RWPE2 (cell line): ENCODE data around the gene CEP43.
A peak's percentile ranks its signal among the peaks of the same experiment; 100 is the strongest.

Experiments
- ATAC-seq: fragments of 200-7000 bp; cut with Tn5 transposase; 3 replicates; pipeline ENCODE4 v1.9.1; 2021; ENCODE audit warnings: low read depth
- DNase-seq: peaks from one replicate; pipeline ENCODE4 v3.0.0-alpha.2; 2020; ENCODE audit warnings: low spot score
- H3K27ac ChIP-seq: fragments of 450-650 bp; 2 replicates; pipeline ENCODE4 v1.5.1; 2017; ENCODE audit warnings: mild to moderate bottlenecking; ENCODE audit not compliant: poor library complexity, severe bottlenecking
- H3K27me3 ChIP-seq: fragments of 250-450 bp; sonication (Bioruptor Pico); 2 replicates; pipeline ENCODE4 v1.5.1; 2021; ENCODE audit warnings: mild to moderate bottlenecking, moderate library complexity; ENCODE audit not compliant: insufficient read depth, poor library complexity, severe bottlenecking
- H3K36me3 ChIP-seq: fragments of 250-450 bp; sonication (Bioruptor Pico); 2 replicates; pipeline ENCODE4 v1.5.1; 2020; ENCODE audit warnings: low read depth, mild to moderate bottlenecking, moderate library complexity
- H3K4me1 ChIP-seq: fragments of 250-450 bp; sonication (Bioruptor Pico); 2 replicates; pipeline ENCODE4 v1.5.1; 2021; ENCODE audit warnings: mild to moderate bottlenecking, moderate library complexity; ENCODE audit not compliant: insufficient read depth, poor library complexity, severe bottlenecking
- H3K4me3 ChIP-seq: fragments of 250-450 bp; sonication (Bioruptor Pico); 2 replicates; pipeline ENCODE4 v1.5.1; 2021; ENCODE audit warnings: mild to moderate bottlenecking, moderate library complexity; ENCODE audit not compliant: severe bottlenecking
- H3K9me3 ChIP-seq: fragments of 250-450 bp; sonication (Bioruptor Pico); 2 replicates; pipeline ENCODE4 v1.5.1; 2021; ENCODE audit warnings: mild to moderate bottlenecking, moderate library complexity; ENCODE audit not compliant: severe bottlenecking
- TF ChIP-seq, protein P1 (sequence below): fragments of 450-650 bp; IDR thresholded peaks from one replicate; pipeline ENCODE4 v1.5.1; 2017; ENCODE audit warnings: mild to moderate bottlenecking, moderate library complexity; ENCODE audit not compliant: poor library complexity, severe bottlenecking

Gene CEP43

DNA sequence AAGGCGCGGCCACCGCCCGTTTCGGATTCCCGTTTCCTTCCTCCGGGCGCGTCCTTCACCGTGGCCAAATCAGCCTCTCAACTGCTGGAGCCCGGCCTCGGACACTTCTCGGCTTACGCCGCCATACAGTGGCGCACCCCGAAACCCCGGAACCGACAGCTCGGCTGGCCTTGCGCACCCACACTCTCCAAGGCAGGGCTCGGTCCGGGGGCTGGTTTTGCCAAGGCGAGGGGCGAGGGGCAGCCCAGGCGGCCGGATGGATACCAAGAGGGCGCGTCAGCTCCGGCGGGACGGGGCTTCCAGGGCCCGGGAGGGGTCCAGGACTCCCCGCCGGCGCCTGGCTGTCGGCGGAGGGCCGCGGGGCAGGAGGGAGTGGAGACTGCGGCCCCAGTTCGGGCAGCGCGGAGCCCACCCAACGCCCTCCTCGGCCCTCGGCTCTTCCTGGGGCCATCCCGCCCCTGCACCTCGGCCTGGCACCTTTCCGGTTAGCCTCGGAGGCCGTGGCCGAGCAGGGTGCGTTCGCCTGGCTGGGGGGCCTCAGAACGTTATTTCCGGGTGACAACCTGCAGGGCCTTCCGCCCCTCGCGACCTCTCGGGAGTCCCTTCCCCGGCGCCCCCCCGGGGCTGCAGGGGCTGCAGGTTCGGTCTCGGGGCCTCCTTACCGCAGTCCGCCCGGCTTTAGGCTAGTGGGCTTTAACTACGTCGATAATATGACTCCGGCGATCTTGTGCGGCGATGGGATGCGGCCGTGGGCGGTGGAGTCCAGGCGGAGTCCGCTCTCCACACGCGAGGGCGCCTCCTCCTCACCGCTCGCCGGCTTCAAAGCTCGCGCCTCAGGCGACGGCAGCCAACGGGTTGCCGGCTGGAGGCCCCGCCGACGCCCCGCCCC lies 697 bp upstream of the CEP43 start:
- Histone ChIP-seq H3K27ac (peak overlapping the region; percentile 69), H3K9me3 (no peaks in the 10 kb centered on the region), H3K36me3 (peaks cover 25% of the 10 kb centered on the region), H3K4me1 (peaks cover 11% of the 10 kb centered on the region), H3K27me3 (no peaks in the 10 kb centered on the region), H3K4me3 (peak overlapping the region; percentile 81)
- ATAC-seq, result peak; percentile 73
- TF ChIP-seq, protein P1, sequence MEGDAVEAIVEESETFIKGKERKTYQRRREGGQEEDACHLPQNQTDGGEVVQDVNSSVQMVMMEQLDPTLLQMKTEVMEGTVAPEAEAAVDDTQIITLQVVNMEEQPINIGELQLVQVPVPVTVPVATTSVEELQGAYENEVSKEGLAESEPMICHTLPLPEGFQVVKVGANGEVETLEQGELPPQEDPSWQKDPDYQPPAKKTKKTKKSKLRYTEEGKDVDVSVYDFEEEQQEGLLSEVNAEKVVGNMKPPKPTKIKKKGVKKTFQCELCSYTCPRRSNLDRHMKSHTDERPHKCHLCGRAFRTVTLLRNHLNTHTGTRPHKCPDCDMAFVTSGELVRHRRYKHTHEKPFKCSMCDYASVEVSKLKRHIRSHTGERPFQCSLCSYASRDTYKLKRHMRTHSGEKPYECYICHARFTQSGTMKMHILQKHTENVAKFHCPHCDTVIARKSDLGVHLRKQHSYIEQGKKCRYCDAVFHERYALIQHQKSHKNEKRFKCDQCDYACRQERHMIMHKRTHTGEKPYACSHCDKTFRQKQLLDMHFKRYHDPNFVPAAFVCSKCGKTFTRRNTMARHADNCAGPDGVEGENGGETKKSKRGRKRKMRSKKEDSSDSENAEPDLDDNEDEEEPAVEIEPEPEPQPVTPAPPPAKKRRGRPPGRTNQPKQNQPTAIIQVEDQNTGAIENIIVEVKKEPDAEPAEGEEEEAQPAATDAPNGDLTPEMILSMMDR, result peak; percentile 10
- DNase-seq, result peak; percentile 63

- TF ChIP-seq, protein P1, result no peak
- Histone ChIP-seq H3K27me3 (no peaks in the 10 kb centered on the region), H3K4me1 (peaks cover 11% of the 10 kb centered on the region), H3K27ac (peak overlapping the region; percentile 69), H3K36me3 (peaks cover 38% of the 10 kb centered on the region), H3K4me3 (peak overlapping the region; percentile 81), H3K9me3 (no peaks in the 10 kb centered on the region)
- ATAC-seq, result no peak
- no peak for DNase-seq
Measured at GRCh38 chr6:166999884-167000253, 672 bp downstream of the CEP43 start.

GRCh38 chr6:167000759-167001158 lies 1.6 kb downstream of the CEP43 start:
- ATAC-seq (no peak), DNase-seq (no peak)
- peaks cover 47% of the 10 kb centered on the region for H3K36me3 ChIP-seq
- H3K9me3 ChIP-seq, result no peaks in the 10 kb centered on the region
- no peak overlapping the region for H3K4me3 ChIP-seq
- H3K27ac ChIP-seq, result no peak overlapping the region
- TF ChIP-seq, protein P1, result no peak
- peaks cover 11% of the 10 kb centered on the region for H3K4me1 ChIP-seq
- H3K27me3 ChIP-seq, result no peaks in the 10 kb centered on the region

- DNase-seq, result no peak
- TF ChIP-seq, protein P1, result no peak
- no peak for ATAC-seq
- Histone ChIP-seq H3K4me3 (no peak overlapping the region), H3K27ac (no peak overlapping the region), H3K4me1 (peaks cover 6% of the 10 kb centered on the region), H3K27me3 (no peaks in the 10 kb centered on the region), H3K36me3 (peaks cover 80% of the 10 kb centered on the region), H3K9me3 (no peaks in the 10 kb centered on the region)
Measured at GRCh38 chr6:167005350-167006159, 6.4 kb downstream of the CEP43 start.
